CD4-positive, alpha-beta T cell (primary cell): Measurements from ENCODE around the gene IQSEC3. TPM values are rescaled to one million over a fixed set of nuclear protein-coding genes. Genes with fewer than 3 reads are reported as not detected.
A peak's percentile ranks its signal among the peaks of the same experiment; 100 is the strongest.

ENCODE experiments used
- ATAC-seq: fragments of 200-7000 bp; cut with Tn5 transposase; one replicate; pipeline ENCODE4 v1.10.0; 2022; ENCODE audit warnings: mild to moderate bottlenecking; ENCODE audit not compliant: poor library complexity
- CTCF ChIA-PET: fragments of 350-600 bp; sonication (Branson Sonifier 250); formaldehyde crosslinking; loops from one replicate; lab custom pipeline; 2021; ENCODE audit warnings: antibody characterized with exemption, inconsistent platforms; lab: Charles Lee
- POLR2A ChIA-PET: fragments of 350-600 bp; sonication (Branson Sonifier 250); formaldehyde crosslinking; loops from one replicate; lab custom pipeline; 2021; ENCODE audit warnings: antibody characterized with exemption, inconsistent platforms; lab: Charles Lee
- DNase-seq, 14 experiments: peaks; one replicate each; pipeline ENCODE4 v3.0.0-alpha.2; 2013 to 2020; ENCODE audit warnings: mixed read lengths in 2 of 14
- H3K27ac ChIP-seq, 2 donors: one replicate each; pipeline versions ENCODE4 v1.5.1 to v1.7.0; 2013; ENCODE audit warnings: low read length in 2 of 2, low read depth in 1 of 2, mild to moderate bottlenecking in 1 of 2
- H3K27me3 ChIP-seq, 2 experiments: 1 replicate in 1 of 2; 2 replicates in 1 of 2; pipeline versions ENCODE4 v1.6.1 to v1.7.0; 2013; ENCODE audit warnings: low read length in 2 of 2, control low read depth in 1 of 2, mild to moderate bottlenecking in 1 of 2, moderate library complexity in 1 of 2; ENCODE audit not compliant: insufficient read depth in 2 of 2, control insufficient read depth in 1 of 2
- H3K36me3 ChIP-seq: one replicate; pipeline ENCODE4 v1.6.1; 2013; ENCODE audit warnings: low read length, control low read depth; ENCODE audit not compliant: insufficient read depth
- H3K4me1 ChIP-seq: one replicate; pipeline ENCODE4 v1.6.1; 2013; ENCODE audit warnings: low read length, control low read depth; ENCODE audit not compliant: insufficient read depth
- H3K4me3 ChIP-seq: one replicate; pipeline ENCODE4 v1.5.1; 2013; ENCODE audit warnings: mild to moderate bottlenecking, low read length, moderate library complexity
- H3K9me3 ChIP-seq, 2 experiments: 1 replicate in 1 of 2; 2 replicates in 1 of 2; pipeline versions ENCODE4 v1.6.1 to v1.7.0; 2013; ENCODE audit warnings: low read length in 2 of 2, mild to moderate bottlenecking in 2 of 2, control low read depth in 1 of 2, moderate library complexity in 1 of 2; ENCODE audit not compliant: control insufficient read depth in 1 of 2, insufficient read depth in 1 of 2
- H3K27ac Mint-ChIP-seq: one replicate; pipeline ENCODE4 v1.8.0; 2020; ENCODE audit warnings: mixed read lengths
- H3K27me3 Mint-ChIP-seq: one replicate; pipeline ENCODE4 v1.8.0; 2021; ENCODE audit warnings: mixed read lengths
- H3K36me3 Mint-ChIP-seq: one replicate; pipeline ENCODE4 v1.8.0; 2021; ENCODE audit warnings: low read depth, mixed read lengths
- H3K4me1 Mint-ChIP-seq: one replicate; pipeline ENCODE4 v1.8.0; 2021; ENCODE audit warnings: low read depth, mixed read lengths
- H3K4me3 Mint-ChIP-seq: one replicate; pipeline ENCODE4 v1.8.0; 2020; ENCODE audit warnings: mild to moderate bottlenecking, mixed read lengths
- H3K9me3 Mint-ChIP-seq: one replicate; pipeline ENCODE4 v1.8.0; 2020; ENCODE audit warnings: mixed read lengths
- CTCF ChIP-seq: fragments of 200-600 bp; IDR thresholded peaks from one replicate; pipeline ENCODE4 v1.8.0; 2022; ENCODE audit warnings: antibody characterized with exemption, mild to moderate bottlenecking
- intact Hi-C, 2 experiments: fragments of 100-400 bp; cut with DNase I in 1 of 2; cut with micrococcal nuclease in 1 of 2; formaldehyde crosslinking; loops; one replicate each; pipeline versions ENCODE4 v1.15.1 to v1.9.0; 2023 to 2025; cut with DNase I, micrococcal nuclease
- total RNA-seq, 174 experiments: library from RNA in 2 of 174; stranded (reverse) in 2 of 174; gene quantifications; one replicate each; pipeline ENCODE4 v1.2.3 and lab custom pipeline; 2021 to 2026

The IQSEC3 gene
- total RNA-seq, 2 experiments from 2014 or later = 0.19 TPM; not detected in 1

GRCh38 chr12:218728-219590, 152.4 kb downstream of the IQSEC3 start:
- H3K36me3 ChIP-seq = no peaks in the 10 kb centered on the region
- H3K27me3 Mint-ChIP-seq = peaks cover 9% of the 10 kb centered on the region
- POLR2A ChIA-PET = no interaction called here
- CTCF ChIA-PET = no interaction called here
- no peaks in the 10 kb centered on the region for H3K9me3 ChIP-seq
- no peaks in the 10 kb centered on the region for H3K4me1 ChIP-seq
- H3K9me3 Mint-ChIP-seq = no peaks in the 10 kb centered on the region
- H3K27ac Mint-ChIP-seq = no peak overlapping the region
- DNase-seq (no peak), ATAC-seq (no peak)
- H3K27me3 ChIP-seq = peaks cover 3 to 7% of the 10 kb centered on the region in 2 experiments
- no peak for TF ChIP-seq CTCF
- no peaks in the 10 kb centered on the region for H3K4me1 Mint-ChIP-seq
- no peak overlapping the region for H3K4me3 Mint-ChIP-seq
- no peak overlapping the region for H3K4me3 ChIP-seq
- no peaks in the 10 kb centered on the region for H3K36me3 Mint-ChIP-seq
- intact Hi-C loops = no loop called here
- no peak overlapping the region for H3K27ac ChIP-seq

- no peak overlapping the region for H3K4me3 Mint-ChIP-seq
- H3K9me3 Mint-ChIP-seq = no peaks in the 10 kb centered on the region
- no peaks in the 10 kb centered on the region for H3K4me1 Mint-ChIP-seq
- peaks cover 9% of the 10 kb centered on the region for H3K27me3 Mint-ChIP-seq
- ChIA-PET POLR2A (no interaction called here), CTCF (no interaction called here)
- no peak overlapping the region for H3K27ac Mint-ChIP-seq
- TF ChIP-seq CTCF = no peak
- intact Hi-C loops = no loop called here
- H3K36me3 Mint-ChIP-seq = no peaks in the 10 kb centered on the region
- peak in 12 of 14 experiments; percentile 5 to 67 (median 20) for DNase-seq
- H3K27ac ChIP-seq = no peak overlapping the region
- ATAC-seq = peak; percentile 78
- H3K9me3 ChIP-seq = no peaks in the 10 kb centered on the region
- H3K4me1 ChIP-seq = no peaks in the 10 kb centered on the region
- no peak overlapping the region for H3K4me3 ChIP-seq
- no peaks in the 10 kb centered on the region for H3K36me3 ChIP-seq
- H3K27me3 ChIP-seq = peaks cover 0 to 4% of the 10 kb centered on the region in 2 experiments
Measured at GRCh38 chr12:219891-220352, 153.4 kb downstream of the IQSEC3 start.

- no peaks in the 10 kb centered on the region for H3K36me3 Mint-ChIP-seq
- no peak for DNase-seq
- Histone ChIP-seq H3K27ac (no peak overlapping the region), H3K9me3 (no peaks in the 10 kb centered on the region), H3K4me3 (no peak overlapping the region), H3K36me3 (no peaks in the 10 kb centered on the region), H3K4me1 (no peaks in the 10 kb centered on the region), H3K27me3 (no peaks in the 10 kb centered on the region)
- ChIA-PET POLR2A (no interaction called here), CTCF (no interaction called here)
- no peak overlapping the region for H3K4me3 Mint-ChIP-seq
- H3K9me3 Mint-ChIP-seq = no peaks in the 10 kb centered on the region
- no peak for TF ChIP-seq CTCF
- ATAC-seq = no peak
- H3K27me3 Mint-ChIP-seq = peaks cover 9% of the 10 kb centered on the region
- intact Hi-C loops = no loop called here
- no peak overlapping the region for H3K27ac Mint-ChIP-seq
- no peaks in the 10 kb centered on the region for H3K4me1 Mint-ChIP-seq
Measured at GRCh38 chr12:220491-220890, 153.9 kb downstream of the IQSEC3 start.
